ENCODE results near the gene HOXD3.

The HOXD3 gene

GRCh38 chr2:176161825-176162626 is 4.9 kb downstream of the HOXD3 start:
- DNase-seq (ENCODE audit: low read depth in 2 of 2, low spot score in 1 of 2): no peak

GRCh38 chr2:176162911-176163671 is 6.0 kb downstream of the HOXD3 start:
- DNase-seq (ENCODE audit: low read depth in 2 of 2, low spot score in 1 of 2): no peak

DNA sequence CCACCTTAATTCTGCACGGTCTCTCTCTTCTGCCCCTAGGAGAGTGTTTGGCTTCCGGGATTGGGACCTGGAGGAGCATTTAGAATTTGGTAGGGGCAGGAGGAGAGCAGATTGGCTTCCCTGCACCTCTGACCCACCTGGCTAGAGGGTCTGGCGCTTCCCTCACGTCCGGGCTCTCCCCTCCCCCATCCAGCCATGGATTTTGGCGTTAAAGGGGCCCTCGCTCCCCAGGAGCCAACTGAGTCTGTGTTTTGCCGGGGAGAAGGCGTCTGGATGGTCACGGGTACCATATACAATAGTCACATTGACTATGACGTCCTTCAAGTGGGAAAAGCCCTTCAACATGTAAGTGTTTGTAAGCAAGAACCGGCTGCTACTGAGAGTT is 6.6 kb downstream of the HOXD3 start:
- DNase-seq (ENCODE audit: low read depth in 2 of 2, low spot score in 1 of 2): no peak

DNA sequence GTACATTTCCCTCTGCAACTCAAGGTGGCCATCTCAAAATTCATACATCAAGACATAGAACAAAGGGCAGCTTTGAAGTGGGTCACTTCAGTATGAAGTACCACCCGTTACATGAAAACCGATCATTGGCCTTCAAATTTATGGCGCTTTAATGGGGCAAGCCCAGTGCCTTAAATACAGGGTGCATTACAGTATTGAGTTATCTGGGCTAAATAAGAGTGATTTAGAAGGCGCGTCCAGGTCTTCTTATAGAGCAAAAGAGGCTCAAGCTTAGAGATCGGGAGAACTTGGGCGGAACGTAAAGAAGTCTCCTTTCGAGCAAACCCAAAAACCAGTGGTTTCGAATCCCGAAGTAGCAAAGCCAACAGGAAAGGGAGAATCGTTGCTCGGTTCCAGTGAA is 7.1 kb downstream of the HOXD3 start:
- no peak for DNase-seq (ENCODE audit: low read depth in 2 of 2, low spot score in 1 of 2)

DNA sequence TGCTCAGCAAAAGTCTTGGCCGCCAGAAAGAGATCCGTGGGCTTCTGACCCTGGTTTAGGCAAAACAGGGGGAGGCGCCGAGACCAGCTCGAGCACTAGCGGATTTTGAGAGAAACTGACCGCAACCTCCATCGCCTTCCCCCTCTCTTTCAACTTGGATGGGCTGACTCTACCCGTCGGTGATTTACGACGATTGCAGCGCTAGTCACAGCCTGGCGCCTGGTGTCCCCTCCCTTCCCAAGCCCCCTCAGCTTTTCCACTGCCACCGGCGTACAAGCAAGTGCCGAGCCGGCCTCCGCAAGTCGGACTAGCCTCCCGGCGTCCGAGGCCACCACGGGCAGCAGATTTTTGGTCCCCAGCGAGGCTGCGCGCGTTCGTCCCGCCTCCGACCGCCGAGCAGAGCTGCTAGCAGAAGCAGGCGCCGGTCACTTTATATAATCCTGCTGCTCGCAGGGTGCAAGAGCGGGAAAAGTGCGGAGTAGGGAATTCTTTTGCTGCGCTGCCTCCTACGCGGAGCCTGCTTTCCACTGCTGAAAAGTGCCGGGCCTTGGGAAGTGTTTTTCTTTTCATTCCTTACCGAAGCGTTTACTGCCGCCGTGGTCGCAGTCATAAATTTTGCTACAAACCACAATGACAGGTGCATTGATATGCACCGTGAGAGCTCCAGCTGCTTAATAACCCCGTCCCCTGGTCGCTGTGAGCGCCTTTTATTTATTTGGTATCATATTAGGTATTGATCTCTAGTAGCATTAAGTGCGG is 7.7 kb downstream of the HOXD3 start:
- no peak for DNase-seq (ENCODE audit: low read depth in 2 of 2, low spot score in 1 of 2)

DNA sequence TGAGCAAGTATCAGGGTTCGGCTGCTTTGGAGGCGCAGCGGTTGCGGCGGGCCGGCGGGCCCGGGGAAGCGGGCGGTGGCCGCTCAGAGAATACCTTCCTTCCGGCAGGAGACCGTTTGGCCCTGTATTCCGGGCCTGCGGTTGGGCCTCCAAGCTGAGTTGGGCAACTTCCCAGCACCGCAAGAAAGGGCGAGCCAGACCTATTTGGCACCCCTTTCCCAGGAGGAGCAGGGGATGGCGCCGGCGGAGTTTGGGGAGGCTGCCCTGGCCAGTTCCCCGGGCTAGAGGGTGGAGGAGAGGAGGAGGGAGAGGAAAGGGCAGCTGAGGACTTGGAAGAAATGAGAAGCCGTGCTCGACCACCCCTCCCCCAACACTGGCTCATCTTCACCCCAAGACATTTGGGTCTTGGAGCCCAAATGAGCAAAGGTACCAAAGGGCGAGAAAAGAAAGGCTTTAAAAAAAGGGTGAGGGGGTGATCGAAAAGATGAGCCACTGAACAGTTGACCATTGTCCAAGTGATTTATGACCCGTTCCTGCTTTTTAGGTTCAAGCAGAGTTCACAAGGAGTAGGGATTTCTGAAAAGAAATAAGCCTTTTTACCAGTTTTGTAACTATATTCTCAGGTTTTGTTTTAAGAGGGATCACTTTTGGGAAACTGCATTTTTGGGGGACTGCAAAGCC is 8.4 kb downstream of the HOXD3 start:
- no peak for DNase-seq (ENCODE audit: low read depth in 2 of 2, low spot score in 1 of 2)

DNA sequence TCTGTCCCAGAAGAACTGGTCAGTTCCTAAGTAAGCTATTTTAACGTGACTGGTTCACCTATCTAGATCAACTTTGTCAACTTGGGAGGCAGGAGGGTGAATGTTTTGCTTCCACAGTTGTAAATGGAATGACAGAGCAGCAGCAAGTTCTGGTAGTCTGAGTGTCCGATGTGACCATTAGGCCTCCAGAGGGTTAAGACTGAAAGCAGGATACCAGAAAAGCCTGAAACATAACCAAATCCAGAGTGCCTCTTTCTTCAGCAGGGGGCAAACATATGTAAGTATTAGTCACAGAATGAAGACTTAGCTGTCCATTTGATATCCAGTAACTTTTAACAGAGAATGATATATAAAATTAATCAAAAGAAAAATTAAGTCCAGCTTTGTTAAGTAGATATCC is 9.2 kb downstream of the HOXD3 start:
- DNase-seq (ENCODE audit: low read depth in 2 of 2, low spot score in 1 of 2): no peak

DNA sequence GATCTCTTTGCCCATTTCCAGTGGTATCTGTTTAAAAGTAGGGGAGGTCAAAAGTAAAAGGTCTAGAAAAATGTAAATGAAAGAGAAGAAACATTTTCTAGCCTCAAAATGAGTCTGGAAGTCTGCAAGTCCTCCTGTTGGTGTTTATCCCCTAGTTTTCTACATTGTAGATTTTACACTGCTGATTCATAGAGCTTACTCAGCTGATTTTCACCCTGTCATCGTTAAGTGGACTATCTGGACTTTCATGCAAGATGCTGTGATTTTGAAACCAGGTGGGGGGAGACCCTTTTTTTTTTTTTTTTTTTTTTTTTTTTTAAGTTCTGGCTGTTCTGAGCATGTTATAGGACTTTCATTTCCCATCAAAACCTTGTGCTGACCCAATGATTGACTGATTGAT is 10.3 kb downstream of the HOXD3 start:
- no peak for DNase-seq (ENCODE audit: low read depth in 2 of 2, low spot score in 1 of 2)

DNA sequence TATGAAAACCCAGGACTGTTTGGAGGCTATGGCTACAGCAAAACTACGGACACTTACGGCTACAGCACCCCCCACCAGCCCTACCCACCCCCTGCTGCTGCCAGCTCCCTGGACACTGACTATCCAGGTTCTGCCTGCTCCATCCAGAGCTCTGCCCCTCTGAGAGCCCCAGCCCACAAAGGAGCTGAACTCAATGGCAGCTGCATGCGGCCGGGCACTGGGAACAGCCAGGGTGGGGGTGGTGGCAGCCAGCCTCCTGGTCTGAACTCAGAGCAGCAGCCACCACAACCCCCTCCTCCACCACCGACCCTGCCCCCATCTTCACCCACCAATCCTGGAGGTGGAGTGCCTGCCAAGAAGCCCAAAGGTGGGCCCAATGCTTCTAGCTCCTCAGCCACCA is 12.1 kb downstream of the HOXD3 start:
- DNase-seq (ENCODE audit: low read depth in 2 of 2, low spot score in 1 of 2): no peak

DNA sequence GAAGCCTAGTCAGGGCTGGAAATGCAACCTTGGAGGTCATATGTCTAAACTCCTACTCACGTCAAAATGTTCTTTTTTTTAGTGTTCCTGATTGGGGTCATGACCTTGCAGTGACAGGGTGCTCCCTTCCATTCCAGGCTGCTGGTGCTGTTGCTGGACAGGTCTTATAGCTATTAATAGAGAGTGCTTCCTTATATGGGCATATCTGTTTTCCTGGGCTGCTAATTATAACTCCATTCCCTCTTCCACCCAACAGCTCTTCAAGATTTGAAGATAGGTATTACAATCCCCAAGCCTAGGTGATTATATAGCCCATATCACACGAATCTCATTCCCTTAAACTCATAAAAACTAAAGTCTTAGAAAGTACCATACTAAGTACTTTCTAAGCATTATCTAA is 12.6 kb downstream of the HOXD3 start:
- DNase-seq (ENCODE audit: low read depth in 2 of 2, low spot score in 1 of 2): no peak

DNA sequence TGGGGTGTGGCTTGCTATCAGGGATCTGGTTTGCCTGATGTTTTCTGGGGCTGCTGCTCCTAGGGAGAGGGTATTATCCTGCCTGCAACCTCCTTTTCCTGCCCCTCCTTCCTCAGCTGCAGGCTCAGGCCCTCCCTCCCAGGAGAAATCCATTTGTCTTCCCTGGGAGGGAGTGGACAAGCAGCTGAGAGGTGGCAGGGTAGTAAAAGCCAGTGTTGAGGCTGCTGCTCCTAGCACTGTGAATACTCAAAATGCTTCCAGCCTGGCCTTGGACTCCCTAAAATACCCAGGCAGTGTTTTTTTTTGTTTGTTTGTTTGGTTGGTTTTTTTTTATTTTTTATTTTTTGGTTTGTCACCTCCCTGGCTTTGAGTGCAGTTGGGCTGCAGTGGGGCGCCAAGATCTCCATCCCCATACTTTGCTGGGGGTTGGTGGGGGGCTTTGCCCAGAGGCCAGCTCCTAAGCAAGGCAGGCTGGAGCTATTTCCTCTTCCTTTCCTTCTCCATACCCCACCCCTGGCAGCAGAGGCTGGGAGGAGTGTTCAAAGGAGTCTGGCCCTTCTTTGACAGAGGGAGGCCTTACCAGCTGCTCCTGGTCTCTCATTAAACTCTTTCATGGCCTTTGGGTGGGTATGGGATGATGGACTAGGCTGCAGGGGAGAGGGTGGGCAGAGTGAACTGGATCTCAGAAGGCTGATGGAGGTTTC is 13.6 kb downstream of the HOXD3 start:
- no peak for DNase-seq (ENCODE audit: low read depth in 2 of 2, low spot score in 1 of 2)

- DNase-seq (ENCODE audit: low read depth in 2 of 2, low spot score in 1 of 2): no peak
Observed at GRCh38 chr2:176171351-176172006, 14.4 kb downstream of the HOXD3 start.

- DNase-seq (ENCODE audit: low read depth in 2 of 2, low spot score in 1 of 2): no peak
Observed at GRCh38 chr2:176172007-176172894, 15.1 kb downstream of the HOXD3 start.

GRCh38 chr2:176172895-176173566 is 15.9 kb downstream of the HOXD3 start:
- DNase-seq (ENCODE audit: low read depth in 2 of 2, low spot score in 1 of 2): no peak

GRCh38 chr2:176173567-176174381 is 16.7 kb downstream of the HOXD3 start:
- DNase-seq (ENCODE audit: low read depth in 2 of 2, low spot score in 1 of 2): no peak

DNA sequence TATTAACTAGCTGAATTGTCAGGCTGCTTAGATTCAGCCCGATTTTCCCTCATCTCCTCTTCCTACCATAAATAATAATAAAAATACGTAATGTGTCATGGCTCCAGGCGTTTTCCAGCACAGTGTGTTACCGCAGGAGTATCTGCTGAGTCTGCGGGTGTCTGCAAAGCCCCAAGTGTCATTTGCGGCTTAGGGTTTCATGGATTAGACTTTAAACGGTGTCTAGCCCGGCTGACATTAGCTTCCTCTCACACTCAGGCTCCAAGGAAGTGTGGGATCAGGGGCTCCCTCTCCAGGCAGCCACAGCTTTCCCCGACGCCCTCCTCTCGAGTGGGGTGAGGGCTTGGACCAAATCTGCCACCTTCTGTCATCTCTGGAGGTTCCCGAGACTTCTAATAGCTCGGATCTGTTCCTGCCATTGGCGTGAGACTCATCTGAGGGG is 17.3 kb downstream of the HOXD3 start:
- DNase-seq (ENCODE audit: low read depth in 2 of 2, low spot score in 1 of 2): no peak

- no peak for DNase-seq (ENCODE audit: low read depth in 2 of 2, low spot score in 1 of 2)
Observed at GRCh38 chr2:176174824-176175708, 18.0 kb downstream of the HOXD3 start.

Measured in stimulated activated CD8-positive, alpha-beta memory T cell treated with anti-CD3 and anti-CD28 coated beads, Interleukin-4, amount 100 ng/mL, for 4 hours (primary cell).